Stimulated activated CD4-positive, alpha-beta T cell treated with anti-CD3 and anti-CD28 coated beads, Interleukin-4, amount 100 ng/mL, for 4 hours (primary cell): ENCODE results near the gene IRS4.

ENCODE experiments used
- DNase-seq, 2 experiments: peaks; one replicate each; pipeline ENCODE4 v3.0.0-alpha.2; 2020

IRS4 gene

DNA sequence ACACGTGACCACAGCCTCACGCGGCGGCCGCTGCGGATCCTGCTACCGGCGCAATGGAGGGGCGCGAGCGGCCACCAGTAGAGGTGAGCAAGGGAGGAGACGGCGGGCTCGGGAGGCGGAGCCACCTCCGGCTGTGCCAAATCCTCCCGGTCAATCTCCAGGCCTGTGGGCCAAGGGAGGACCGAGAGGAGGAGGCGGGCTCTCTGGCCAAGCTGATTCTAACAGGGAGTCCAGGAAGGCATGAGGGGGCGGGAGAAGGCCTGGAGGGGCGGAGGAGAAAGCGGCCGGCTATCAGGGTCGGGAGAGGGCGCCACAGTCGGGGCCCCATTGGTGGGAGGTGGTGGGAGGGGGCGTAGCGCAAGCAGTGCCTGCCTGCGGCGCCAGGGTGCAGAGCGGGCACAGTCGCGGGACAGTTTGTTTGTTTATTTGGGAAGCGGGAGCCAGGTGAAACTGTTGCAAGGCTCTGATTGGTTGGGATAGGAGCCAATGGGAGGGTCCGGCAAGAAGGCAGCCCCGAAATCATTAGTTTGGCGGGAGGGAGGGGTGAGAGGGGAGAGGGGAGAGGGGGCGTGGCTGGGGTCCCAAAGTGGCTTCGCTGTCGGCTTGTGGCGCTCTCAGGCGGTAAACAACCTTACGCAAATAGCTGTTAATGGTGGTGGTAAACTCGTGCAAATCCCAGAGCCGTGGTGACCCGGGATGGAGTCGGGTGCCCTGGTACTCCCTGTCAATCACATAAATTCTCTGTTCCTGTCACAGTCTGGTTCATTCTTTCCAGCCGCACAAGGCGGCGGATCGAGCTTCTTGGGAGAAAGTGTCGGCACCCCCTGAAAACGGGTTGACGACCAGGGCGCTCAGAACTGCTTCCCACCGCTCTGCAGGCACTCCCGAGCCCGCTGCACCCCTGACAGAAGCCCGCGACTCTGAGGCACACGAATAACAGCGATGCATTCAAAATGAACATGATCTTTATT lies at the start of gene IRS4:
IRS4 (minus strand) TSS at position 55 of the 971 bp plus-strand sequence.
- no peak for DNase-seq

DNA sequence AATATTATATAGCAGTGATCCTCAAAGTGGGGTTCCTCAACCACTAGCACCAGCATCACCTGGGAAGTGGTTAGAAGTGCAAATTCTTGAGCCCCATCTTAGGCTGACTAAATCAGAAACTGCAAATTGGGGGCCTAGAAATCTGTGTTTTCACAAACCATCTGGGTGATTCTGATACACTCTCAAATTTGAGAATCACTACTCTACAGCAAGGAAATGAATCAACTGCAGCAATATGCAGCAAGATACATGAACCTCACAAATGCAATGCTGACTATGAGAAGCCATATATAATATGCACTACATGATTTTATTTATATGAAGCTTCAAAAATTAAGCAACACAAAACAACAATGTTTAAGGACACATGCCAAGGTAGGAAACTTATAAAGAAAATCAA lies 36.2 kb upstream of the IRS4 start:
- DNase-seq = no peak

- no peak for DNase-seq
These were observed 27.2 kb upstream of the IRS4 start for GRCh38 chrX:108763559-108763958.

DNA sequence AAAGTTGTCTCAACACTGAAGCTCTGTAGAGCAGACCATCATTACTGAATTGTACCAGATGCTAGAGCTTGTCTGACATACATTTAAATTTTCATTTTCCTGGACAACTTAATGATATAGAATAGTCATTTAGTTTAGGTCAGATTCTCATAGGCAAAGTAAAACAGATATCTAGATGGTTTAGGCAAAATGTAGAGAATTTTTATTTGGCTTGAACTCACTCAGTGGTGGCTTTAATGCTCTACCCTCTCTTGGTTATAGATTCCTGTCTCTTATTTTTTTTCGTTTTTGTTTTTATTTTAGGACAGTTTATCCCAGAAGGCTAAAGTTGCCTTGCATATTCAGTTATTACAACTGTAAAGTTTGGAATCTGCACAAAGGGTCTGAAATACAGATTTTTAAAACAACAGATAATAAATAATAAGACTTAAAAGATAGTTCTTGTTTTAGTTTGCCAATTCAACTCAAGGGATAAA lies 4.0 kb upstream of the IRS4 start:
- DNase-seq = no peak

DNA sequence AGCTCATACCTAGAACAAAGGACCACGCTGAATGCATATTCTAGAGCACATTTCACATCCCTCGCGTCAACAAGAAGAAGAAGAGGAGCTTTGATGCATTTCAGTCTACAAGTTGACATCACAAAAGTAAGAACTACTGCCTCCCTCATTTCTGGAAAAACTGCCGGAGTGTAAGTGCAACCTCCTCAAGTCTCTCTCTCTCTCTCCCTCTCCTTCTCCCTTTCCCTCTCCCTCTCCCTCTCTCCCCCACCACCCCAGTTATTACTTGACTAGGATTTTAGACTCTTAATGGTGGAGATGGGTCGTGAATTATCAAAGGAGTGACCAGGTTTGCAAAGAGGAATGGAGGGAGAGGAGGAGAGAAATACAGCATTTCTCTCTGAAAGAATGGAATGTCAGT lies 1.4 kb upstream of the IRS4 start:
- no peak for DNase-seq

DNA sequence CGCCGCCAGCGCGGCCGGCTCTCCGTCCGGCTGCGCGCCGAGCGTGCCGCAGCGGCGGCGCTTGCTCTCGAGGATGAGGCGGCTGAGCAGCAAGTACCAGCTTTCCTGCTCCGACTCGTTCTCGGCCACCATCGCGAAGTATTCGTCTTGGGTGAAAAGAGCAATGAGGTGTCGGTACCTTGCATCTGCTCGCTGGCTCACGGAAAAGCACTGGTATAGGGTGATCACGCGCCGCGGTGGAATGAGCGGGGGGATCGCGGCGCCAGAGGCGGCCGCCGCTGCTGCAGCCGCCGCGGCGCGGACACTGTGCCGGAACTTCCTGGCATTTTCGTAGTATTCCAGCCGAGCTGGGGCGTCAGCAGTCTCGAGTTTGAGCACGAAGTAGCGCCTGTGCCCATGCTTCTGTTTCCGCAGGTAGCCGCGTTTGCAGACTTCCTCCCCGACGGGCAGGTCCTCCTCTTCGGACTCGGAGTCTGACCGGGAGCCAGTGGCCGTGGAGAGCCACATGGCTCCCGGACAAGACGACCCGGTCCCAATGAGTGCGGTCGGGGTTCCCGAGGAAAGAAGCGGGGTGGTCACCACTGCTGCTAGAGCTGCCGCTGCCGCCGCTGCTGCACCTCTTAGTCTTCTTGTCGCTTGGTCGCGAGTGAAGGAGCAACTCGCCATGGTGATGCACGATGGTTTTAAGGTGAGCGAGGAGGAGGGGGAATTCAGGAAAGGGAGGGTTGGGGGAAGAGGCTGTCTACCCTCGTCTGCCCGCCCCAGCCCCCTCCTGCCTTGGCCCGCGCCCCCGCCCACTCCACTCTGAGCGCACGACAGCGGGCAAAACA lies 469 bp downstream of the IRS4 start:
- no peak for DNase-seq

DNA sequence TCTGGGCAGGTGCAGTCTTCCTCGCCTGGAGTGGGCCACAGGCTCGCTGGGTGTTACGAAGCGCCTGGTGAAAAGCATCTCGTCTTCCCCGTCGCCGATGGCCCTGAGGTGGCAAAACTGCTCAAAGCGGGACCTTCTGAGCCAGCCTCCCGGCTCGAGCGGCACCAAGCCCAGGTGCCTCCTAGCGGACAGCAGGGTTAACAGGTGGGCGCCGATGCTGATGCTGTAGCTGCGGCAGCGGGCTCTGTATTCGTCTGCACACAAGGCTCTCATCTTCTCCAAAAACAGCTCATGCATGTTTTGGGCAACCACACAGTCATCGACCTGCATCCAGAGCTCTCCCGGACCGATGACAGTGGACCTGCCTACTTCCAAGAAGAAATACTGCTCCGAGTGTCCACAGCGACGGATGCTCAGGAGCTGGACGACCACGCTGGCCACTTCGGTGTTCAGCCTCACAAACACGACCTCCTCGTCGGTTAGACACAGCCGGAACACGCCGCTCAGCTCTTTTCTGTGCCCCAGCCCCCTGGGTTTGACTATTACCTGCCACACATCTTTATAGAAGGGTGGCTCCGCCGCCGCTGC lies 1.2 kb downstream of the IRS4 start:
- no peak for DNase-seq

- no peak for DNase-seq
These were observed 1.9 kb downstream of the IRS4 start for GRCh38 chrX:108734426-108734825.

GRCh38 chrX:108732630-108733321 lies 3.6 kb downstream of the IRS4 start:
- no peak for DNase-seq

GRCh38 chrX:108731153-108731552 lies 5.2 kb downstream of the IRS4 start:
- no peak for DNase-seq

DNA sequence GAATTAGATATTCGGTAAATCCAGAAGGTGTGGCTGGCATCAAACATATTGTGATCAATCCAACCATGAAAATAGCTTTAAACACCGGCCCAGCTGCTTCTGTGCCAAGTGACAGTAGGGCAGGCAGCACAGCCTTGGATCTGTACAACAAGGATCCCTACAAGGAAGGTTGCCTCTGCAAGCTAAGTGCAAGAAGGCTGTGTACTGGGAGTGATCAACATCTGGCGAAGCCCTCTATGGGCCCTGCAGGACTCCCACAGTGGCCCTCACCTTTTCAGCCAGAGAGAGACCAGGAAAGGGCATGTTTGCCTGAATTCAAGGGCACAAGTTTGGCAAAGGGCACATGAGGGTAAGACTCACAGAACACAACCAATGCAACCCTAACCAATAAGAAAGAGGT lies 9.6 kb downstream of the IRS4 start:
- no peak for DNase-seq

DNA sequence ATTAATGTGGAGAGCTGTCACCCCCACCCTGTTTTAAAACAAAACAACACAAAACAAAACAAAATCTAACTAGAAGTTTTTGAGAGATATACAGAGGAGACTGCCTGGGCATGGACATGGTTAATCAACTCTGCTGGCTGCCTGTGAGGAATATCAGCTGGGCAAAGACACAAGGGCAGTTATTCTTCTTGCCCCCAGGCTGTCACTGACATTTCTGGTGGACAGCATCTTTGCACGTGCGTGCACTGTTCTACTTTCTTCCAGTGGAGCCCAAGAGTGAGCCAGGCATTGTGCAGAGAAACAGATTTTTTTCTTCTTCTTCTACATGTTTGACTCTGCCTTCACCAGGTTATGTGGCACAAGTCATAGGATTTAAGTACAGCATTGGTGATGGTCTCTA lies 13.8 kb downstream of the IRS4 start:
- DNase-seq = no peak

DNA sequence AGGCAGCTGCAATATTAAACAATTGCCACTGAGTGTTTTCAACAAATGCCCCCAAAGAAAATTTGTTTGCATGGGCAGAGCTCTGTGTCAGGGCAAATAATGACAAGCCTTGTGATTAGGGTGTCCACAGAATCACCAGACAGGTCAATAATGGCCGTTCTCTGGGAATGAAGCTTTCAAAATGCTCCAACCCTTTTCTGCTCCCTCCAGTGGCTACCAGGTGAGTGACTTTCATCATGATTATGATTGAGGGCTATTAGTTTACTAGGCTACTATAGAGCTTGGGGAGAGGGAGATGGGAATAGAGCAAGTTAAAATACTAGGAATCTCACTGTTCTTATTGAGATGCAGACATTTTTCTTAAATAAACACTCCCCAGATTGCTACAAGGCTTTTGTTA lies 23.5 kb downstream of the IRS4 start:
- no peak for DNase-seq

DNA sequence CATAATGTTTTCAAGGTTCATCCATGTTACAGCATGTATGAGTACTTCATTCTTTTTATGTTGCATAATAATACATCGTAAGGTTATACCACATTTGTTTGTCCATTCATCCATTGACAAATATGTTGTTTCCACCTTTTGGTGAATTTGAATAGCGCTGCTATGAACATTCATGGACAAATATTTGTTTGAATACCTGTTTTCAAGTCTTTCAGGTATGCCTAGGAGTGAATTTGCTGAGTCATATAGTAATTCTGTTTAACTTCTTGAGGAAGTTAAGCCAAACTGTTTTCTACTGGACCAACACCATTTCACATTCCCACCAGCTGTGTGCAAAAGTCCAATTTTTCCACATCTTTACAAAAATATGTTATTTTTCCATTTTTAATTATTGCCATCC lies 31.5 kb downstream of the IRS4 start:
- DNase-seq = no peak

DNA sequence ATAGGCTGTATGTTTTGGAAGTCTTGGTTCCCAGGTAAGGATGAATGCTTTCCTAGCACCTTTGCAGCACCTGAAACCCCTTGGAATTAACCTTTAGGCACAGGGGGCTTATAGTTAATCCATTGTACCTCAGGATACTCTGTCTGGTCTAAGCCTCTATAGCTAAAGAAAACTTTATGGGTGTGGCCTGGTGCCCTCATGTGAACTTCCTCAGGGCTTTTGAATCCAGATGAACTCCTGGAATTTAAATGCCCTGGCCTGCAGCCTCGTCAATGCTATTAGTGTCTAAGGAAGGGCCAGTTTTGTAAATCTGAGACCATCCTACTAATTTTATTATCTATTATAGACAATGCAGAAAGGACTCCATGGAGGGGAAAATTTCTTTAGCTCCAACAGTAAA lies 33.8 kb downstream of the IRS4 start:
- DNase-seq = no peak

- DNase-seq = no peak
These were observed 34.7 kb downstream of the IRS4 start for GRCh38 chrX:108701633-108702032.

DNA sequence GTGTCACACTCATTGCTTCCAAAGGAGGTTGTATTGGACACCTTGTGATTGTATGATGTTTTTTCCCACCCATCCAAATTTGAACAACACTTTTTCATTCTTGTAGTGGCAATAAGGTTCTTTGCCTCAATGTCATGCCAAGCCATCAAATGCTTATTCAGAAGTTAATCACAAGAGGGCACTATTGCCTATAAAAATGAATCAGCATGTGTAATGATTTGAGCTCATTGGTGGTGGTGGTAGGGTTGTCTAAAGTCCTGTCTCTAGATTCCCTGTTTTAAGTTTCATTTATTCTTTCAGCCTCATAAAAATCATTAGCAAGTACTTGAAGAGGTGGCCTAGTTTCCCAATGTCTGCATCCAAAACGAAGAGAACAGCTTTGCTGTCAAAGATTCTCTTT lies 37.0 kb downstream of the IRS4 start:
- DNase-seq = no peak

DNA sequence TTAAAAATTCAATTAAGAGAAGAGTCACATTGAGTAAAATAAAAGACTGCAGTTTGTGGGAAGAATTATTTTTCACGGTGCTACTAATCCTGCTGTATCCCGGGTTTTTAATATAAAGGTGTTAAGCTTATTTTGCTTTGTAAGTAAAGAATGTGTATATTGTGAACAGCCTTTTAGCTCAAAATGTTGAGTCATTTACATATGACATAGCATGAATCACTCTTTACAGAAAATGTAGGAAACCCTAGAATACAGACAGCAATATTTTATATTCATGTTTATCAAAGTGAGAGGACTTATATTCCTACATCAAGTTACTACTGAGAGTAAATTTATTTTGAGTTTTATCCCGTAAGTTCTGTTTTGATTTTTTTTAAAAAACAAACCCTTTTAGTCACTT lies 39.7 kb downstream of the IRS4 start:
- DNase-seq = no peak
